Mesothelial cell of epicardium (in vitro differentiated cells): ENCODE measurements around the gene CECR2. TPM values are rescaled to one million over a fixed set of nuclear protein-coding genes. Genes with fewer than 3 reads are reported as not detected.
A peak's percentile ranks its signal among the peaks of the same experiment; 100 is the strongest.

Experiments used
- DNase-seq, 2 experiments: peaks; one replicate each; pipeline ENCODE4 v3.0.0; 2021; ENCODE audit warnings: low spot score in 2 of 2; ENCODE audit not compliant: unreplicated experiment in 2 of 2
- H3K27ac Mint-ChIP-seq: 2 replicates; pipeline ENCODE4 v1.8.0; 2021; ENCODE audit warnings: mixed read lengths
- H3K27me3 Mint-ChIP-seq: 2 replicates; pipeline ENCODE4 v1.8.0; 2021; ENCODE audit warnings: low read depth, mixed read lengths
- H3K36me3 Mint-ChIP-seq: 2 replicates; pipeline ENCODE4 v1.8.0; 2021; ENCODE audit warnings: mixed read lengths
- H3K4me1 Mint-ChIP-seq: 2 replicates; pipeline ENCODE4 v1.8.0; 2021; ENCODE audit warnings: mixed read lengths
- H3K4me3 Mint-ChIP-seq: 2 replicates; pipeline ENCODE4 v1.8.0; 2021; ENCODE audit warnings: mild to moderate bottlenecking, moderate library complexity, mixed read lengths
- H3K9me3 Mint-ChIP-seq: 2 replicates; pipeline ENCODE4 v1.8.0; 2021; ENCODE audit warnings: mixed read lengths
- CTCF ChIP-seq: fragments of 200-600 bp; sonication (generic); IDR thresholded peaks from one replicate; pipeline ENCODE4 v1.5.0; 2021; ENCODE audit warnings: antibody characterized with exemption; ENCODE audit not compliant: unreplicated experiment
- total RNA-seq: library from RNA; stranded (reverse); gene quantifications from 3 replicates; pipeline ENCODE4 v1.2.1, GENCODE V29; 2021

CECR2 gene
- total RNA-seq, 1 donor from 2014 or later, result 15.0 TPM

- Mint-ChIP-seq H3K4me3 (no peak overlapping the region), H3K36me3 (no peaks in the 10 kb centered on the region), H3K27me3 (no peaks in the 10 kb centered on the region), H3K4me1 (peaks cover 18% of the 10 kb centered on the region), H3K27ac (no peak overlapping the region), H3K9me3 (no peaks in the 10 kb centered on the region)
- DNase-seq, result no peak
- TF ChIP-seq CTCF, result no peak
These were observed 33.0 kb downstream of the CECR2 start for GRCh38 chr22:17402293-17402692.

DNA sequence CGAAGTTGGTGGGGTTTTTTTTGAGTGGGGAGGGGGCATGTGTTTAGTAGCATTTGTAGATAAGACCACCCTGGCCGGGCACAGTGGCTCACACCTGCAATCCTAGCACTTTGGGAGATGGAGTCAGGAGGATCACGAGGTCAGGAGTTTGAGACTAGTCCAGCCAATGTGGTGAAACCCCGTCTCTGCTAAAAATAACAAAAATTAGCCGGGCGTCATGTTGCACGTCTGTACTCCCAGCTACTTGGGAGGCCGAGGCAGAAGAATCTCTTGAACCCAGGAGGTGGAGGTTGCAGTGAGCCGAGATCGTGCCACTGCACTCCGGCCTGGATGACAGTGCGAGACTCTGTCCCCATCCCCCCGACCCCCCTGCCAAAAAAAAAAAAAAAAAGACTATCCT lies 34.6 kb downstream of the CECR2 start:
- TF ChIP-seq CTCF, result no peak
- H3K36me3 Mint-ChIP-seq, result no peaks in the 10 kb centered on the region
- H3K9me3 Mint-ChIP-seq, result no peaks in the 10 kb centered on the region
- H3K4me3 Mint-ChIP-seq, result no peak overlapping the region
- H3K4me1 Mint-ChIP-seq, result peaks cover 17% of the 10 kb centered on the region
- no peak for DNase-seq
- H3K27me3 Mint-ChIP-seq, result no peaks in the 10 kb centered on the region
- H3K27ac Mint-ChIP-seq, result peak overlapping the region; percentile 15

GRCh38 chr22:17407643-17408042 lies 38.4 kb downstream of the CECR2 start:
- no peaks in the 10 kb centered on the region for H3K36me3 Mint-ChIP-seq
- no peak overlapping the region for H3K4me3 Mint-ChIP-seq
- no peak for DNase-seq
- H3K27me3 Mint-ChIP-seq, result no peaks in the 10 kb centered on the region
- no peak for TF ChIP-seq CTCF
- H3K27ac Mint-ChIP-seq, result no peak overlapping the region
- no peaks in the 10 kb centered on the region for H3K9me3 Mint-ChIP-seq
- H3K4me1 Mint-ChIP-seq, result peaks cover 28% of the 10 kb centered on the region

GRCh38 chr22:17410576-17410975 lies 41.3 kb downstream of the CECR2 start:
- Mint-ChIP-seq H3K9me3 (no peaks in the 10 kb centered on the region), H3K36me3 (no peaks in the 10 kb centered on the region), H3K4me1 (peaks cover 32% of the 10 kb centered on the region), H3K27ac (peak overlapping the region; percentile 14), H3K27me3 (no peaks in the 10 kb centered on the region), H3K4me3 (no peak overlapping the region)
- no peak for TF ChIP-seq CTCF
- DNase-seq, result no peak

DNA sequence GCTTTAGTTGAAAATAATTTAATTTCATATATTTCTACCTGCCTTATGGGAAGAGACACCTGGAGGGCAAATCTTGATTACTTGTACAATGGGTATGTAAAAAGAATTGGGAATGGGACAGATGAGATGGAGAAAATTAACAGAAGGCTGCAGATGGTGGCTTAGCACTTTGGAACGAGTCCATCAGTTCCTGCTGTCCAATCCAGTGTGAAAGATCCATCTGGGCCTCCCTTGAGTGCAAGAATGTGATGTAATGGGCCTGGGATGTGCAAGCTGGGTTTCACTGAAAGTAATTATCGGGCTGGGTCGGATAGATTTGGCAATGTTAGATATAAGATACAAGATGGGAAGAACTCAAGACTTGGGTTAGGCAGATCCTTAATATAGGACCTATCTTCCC lies 42.0 kb downstream of the CECR2 start:
- TF ChIP-seq CTCF, result no peak
- peaks cover 32% of the 10 kb centered on the region for H3K4me1 Mint-ChIP-seq
- DNase-seq, result no peak
- no peak overlapping the region for H3K27ac Mint-ChIP-seq
- no peaks in the 10 kb centered on the region for H3K27me3 Mint-ChIP-seq
- no peaks in the 10 kb centered on the region for H3K9me3 Mint-ChIP-seq
- no peak overlapping the region for H3K4me3 Mint-ChIP-seq
- no peaks in the 10 kb centered on the region for H3K36me3 Mint-ChIP-seq

DNA sequence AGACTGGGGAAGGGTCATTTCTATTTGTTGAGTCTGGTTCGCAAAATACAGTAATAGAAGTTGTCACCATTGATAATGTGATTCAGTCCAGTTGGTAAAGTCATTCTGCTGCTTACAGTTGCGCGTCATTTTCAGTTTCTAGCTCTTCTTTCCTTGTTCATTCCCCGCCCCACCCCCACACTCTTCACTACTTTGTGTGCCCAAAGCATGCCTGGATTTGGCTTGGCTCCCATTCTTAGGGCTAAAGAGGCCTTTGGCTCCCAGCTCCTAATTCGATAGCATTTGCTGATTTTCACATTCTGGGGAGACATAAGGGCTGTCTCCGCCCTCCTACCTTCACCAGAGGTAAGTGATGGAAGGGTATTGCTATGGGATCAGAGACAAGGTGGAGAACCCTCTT lies 43.0 kb downstream of the CECR2 start:
- no peaks in the 10 kb centered on the region for H3K36me3 Mint-ChIP-seq
- peaks cover 28% of the 10 kb centered on the region for H3K4me1 Mint-ChIP-seq
- DNase-seq, result no peak
- no peaks in the 10 kb centered on the region for H3K27me3 Mint-ChIP-seq
- TF ChIP-seq CTCF, result no peak
- H3K4me3 Mint-ChIP-seq, result no peak overlapping the region
- H3K27ac Mint-ChIP-seq, result no peak overlapping the region
- H3K9me3 Mint-ChIP-seq, result no peaks in the 10 kb centered on the region
